NCI-H2081 (cell line): ENCODE measurements around the gene MAP3K20.
A peak's percentile ranks its signal among the peaks of the same experiment; 100 is the strongest.
"Not testable (repeated sequence)": the region's sequence is repeated elsewhere in the genome, so short reads cannot be mapped to it uniquely, and the experiment has no call there.

ENCODE experiments used
- DNase-seq, 2 experiments: peaks; one replicate each; lab custom pipeline; 2025; lab: John Stamatoyannopoulos, UW

The MAP3K20 gene

DNA sequence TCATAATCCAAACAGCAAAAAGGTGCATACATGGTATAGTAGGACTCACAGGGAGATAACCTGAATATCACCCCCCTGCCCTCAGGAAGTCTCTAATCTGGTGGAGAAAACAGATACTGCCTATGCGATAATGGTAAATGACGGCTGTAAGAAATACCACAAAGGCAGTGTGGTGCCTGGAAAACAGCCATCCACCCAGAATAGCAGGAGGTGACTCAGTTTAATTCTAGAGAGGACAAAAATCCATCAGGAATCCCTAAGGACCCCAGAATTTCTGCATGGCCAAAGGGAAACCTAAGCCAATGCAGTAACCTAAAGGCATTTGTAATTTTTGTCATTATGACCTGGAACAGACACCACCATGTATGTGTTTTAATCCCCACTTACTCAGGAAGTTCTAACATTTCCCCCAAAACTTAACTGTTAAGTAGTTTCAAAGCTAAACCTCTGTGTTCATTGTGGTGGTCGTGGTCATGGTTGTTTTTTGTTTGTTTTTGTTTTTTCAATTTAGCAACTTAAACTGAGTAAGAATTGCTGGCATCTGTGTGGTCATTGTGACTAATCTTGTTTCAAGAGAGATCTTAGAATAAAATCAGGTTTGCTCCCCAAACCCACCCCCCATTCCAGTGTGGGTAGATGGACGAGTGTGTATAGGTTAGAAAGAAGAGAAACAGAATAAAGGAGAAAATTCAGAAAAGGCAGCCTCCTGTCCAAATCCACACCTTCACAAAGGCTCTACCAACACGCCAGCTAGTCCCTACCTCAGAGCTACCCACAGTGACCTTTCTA is 157.5 kb downstream of the MAP3K20 start:
- DNase-seq, result no peak

DNA sequence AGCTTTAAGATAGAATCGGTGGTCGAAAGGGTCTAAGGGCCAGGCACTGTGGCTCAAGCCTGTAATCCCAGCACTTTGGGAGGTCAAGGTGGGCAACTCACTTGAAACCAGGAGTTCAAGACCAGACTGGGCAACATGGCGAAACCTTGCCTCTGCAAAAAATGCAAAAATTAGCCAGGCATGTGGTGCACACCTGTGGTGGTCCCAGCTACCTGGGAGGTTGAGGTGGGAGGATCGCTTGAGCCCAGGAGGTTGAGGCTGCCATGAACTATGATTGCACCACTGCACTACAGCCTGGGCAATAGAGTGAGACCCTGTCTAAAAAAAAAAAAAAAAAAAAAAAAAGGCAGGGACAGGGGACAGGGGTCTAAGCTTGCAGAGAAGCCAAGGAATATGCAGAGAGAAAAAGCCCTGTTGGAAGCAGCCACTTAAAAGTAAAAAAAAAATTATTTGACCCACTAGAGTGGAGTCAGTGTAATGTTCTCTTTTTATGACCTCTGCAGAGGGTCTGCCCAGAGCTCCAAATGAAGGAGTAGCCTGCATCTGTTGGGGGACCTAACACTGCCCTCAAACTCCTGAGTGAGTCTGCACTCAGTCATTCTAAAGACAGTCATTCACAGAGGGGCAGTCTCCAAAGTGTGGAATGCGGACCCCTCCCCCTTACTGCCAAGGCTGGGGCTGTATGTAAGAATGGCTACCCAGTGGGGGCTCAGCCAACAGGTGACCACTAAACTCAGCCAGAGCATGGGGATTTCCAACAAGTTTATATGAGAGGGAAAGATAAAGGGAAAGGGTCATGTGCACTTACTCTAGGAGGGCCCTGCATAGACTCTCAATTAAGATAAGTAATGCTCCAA is 160.5 kb downstream of the MAP3K20 start:
- DNase-seq, result no peak

DNA sequence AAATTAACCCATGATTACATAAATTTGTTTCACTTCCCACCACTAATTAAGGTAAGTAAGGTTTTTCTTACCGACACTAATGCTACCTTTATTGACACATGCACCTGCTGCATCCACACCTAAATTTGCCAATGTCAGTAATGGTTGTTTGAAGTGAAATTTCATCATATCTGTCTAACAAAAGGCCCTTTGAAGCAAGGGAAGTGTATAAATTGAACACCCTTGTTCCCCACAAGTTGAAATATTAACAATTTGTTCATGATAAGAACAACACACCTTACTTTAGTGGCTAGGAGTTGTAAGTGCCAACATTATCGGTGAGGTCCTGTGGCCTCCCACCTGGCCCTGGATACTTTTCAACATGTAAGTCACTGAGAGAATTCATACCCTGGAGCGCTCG is 162.7 kb downstream of the MAP3K20 start:
- DNase-seq, result peak in 1 of 2 experiments; percentile 69

DNA sequence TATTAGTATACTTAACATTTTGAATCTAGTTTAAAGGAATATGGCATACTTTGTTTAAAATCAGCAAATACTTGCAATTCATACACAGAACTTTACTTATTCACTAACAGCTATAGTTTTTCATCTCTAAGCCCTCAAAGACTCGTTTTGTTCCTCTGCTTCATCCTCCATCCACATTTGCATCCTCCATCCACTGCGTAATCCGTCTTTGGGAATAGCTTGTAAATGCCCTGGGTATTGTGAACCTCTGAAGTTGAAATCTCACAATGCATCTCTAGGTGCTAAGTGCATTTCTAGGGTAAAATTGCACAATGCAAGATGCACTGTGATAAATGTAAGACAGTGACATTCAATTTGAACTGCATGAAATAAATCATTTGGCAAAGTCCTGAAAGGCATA is 163.2 kb downstream of the MAP3K20 start:
- DNase-seq, result no peak

DNA sequence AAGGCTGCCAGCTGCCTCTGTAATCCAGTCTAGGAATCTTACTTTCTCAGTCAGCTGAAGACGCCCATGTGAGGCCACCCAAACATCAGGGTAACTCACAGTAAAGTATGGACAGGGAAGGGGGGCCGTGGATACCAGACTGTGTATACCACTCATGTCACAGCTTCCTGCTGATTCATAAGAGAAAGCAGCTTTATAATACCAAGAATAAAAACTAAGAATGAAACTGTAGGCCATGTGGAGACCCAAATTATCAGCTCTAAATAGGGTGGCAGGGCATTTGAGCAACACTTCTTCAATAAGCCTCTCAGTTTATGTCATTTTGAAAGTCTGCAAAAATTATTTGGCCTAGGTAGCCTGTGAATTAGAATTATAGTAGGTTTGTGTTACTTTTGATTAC is 164.0 kb downstream of the MAP3K20 start:
- DNase-seq, result no peak

DNA sequence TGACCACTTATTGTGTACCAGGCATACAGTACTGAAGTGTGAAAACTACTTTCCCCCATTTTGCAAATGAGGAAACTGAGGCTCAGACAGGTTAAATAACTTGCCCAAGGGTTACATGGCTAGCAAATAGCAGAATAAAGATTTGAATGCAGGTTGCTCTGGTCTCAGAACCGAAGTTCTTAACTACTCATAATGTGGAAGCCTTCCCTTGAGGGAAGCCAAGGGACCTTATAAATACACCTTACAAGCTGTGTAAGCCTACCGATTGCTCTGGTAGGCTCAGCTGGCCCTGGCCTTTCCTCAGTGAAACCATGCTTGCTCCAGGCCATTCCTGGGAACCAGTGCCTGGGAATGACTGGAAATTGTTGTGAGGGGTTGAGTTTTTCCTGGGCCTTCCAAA is 164.4 kb downstream of the MAP3K20 start:
- DNase-seq, result no peak

DNA sequence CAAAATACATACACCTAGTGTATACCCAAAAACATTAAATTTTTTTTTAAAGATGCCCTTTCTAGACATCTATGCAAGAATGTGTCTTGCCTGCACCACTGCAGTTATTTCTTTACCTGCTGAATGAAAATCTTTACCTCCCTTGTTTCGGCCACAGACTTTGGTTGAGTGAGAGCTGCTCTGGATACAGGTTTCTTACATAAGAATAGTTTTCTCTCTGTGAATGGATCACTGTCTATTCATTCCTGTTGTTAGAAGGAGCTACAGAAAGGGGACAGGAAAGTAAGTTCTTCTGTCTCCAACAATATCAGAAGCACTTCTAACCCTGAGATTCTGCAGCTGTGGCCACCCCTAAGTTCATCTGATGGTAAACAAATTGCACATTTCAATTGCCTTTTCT is 166.0 kb downstream of the MAP3K20 start:
- DNase-seq, result no peak

DNA sequence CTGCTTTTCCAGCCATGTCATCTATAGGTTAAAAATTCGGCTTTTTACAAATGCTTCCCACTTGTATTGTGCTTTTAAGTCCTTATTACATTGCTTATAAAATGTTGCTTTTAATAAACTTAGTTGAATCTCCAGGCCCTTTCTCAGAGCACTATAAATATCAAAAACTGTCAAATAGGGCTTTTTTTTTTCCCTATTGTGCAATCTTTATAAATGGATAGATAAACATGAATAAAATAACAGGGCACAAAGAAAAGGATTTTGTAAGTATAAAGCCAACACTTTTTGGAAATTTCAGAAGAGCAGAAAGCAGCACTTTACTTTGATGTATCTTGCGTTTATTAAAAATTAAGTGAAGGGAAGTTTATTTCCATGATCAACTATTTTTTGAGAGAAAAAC is 171.5 kb downstream of the MAP3K20 start:
- no peak for DNase-seq

DNA sequence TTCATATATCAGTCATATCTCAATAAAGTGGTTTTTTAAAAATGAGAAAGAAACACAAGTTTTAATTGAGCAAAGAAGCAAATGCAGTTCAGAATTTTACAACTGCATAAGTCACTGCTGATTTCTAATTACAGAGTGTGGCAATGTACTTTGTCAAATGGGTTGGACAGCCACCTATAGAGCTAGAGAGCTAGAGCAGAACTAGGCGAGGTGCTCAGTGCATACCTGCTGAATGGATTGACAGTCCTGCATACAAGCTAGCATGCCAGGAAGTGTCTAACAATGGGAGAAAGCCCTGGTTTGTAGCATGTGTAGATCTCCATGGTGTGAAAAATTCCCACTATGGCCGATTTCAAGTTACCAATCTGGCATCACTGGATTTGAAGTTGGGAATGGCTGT is 172.7 kb downstream of the MAP3K20 start:
- DNase-seq, result peak in 1 of 2 experiments; percentile 47

DNA sequence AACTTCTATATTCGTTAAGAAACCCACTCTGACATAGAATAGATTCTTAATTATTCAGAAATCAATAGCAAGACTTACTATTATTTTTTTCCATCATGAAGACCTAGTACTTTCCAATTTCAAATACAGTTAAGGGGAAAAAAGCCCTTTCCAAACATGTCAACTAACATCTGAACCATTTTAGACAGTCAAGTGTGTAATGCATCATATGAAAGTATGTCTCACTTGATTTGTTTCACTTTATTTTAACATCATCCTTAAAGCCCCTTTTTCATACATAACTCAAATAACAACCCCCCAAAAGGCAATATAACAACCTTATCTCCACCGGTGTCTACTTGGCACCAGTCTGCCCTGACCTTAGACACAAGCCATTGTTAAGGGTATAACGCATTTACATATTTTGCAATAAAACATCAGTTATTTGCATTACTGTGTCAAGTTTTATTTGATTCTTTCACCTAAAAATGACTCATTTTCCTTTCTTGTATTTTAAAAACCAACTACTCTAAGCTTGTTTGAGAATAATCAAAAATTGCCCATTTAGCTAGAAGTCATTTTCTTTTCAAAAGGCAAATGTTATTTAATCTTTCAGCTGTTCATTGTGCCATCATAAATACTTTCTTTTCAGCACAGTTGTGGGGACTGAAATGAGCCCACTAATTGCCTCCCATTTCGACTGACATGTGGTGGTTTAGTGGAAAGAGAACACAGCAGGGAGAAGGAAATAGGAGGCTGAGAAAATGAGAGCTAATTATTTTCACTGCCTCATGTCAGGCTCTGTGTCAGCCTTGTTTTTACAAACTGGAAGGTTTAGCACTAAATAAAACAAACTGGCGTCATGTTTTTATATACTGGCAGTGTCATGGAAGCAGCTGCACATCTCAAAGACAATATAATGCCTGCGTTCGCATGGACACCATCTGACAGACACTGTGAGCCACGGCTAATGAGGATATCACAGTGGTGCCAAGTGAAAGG is 174.3 kb downstream of the MAP3K20 start:
- DNase-seq, result peak; percentile 99

DNA sequence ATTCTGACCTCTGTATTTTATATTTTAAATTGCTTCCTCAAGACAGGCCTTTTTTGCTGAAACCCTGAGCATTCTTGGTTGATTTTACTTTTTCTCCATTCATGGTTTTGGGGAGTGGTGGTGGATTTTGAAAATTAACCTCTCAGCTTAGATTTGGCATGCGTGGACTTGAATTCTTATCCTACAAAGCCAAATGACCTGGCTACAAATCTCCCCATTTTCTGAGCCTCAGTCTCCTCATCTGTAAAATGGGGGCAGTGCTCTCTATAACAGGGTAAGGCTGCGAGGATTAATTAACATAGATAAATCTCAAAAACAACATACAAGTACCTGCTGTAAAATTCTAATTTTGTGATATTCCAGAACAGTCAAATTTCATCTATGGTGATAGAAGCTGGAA is 175.6 kb downstream of the MAP3K20 start:
- no peak for DNase-seq

DNA sequence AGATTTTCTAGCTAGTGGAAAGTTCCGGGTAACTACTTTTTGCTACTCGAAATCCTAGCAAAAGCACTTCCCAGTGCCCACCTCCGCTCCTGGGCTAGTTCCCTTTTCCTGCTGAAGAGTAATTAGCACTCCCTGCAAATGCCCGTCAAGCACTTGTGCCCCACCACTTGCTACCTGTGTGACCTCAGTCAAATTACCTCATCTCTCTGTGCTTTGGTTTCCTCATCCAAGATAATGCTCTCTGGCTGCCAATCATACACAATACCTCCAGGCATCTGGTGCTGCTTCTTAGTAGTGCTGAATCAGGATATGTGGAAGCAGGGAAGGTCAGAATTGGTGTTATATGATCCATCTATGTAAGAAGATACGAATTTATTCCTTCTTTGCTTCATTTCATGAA is 176.9 kb downstream of the MAP3K20 start:
- DNase-seq, result peak in 1 of 2 experiments; percentile 29

DNA sequence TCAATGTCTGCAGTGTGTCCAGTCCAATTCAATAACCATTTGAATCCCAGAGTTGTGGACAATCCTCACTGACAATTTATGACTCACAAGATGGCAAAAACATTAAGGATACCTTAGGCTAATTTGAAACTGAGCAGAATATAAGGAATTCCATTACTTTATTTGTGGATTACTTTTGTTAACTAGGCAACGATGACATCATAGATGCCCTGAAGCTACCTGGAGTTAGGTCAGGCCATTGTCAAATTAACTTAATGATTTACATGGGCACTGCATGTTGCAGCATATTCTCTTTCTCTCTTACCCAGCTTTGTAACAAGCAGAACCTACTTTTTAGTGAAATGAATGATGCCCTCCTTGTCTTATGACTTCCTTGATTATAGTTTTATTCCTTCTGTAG is 179.0 kb downstream of the MAP3K20 start:
- no peak for DNase-seq

DNA sequence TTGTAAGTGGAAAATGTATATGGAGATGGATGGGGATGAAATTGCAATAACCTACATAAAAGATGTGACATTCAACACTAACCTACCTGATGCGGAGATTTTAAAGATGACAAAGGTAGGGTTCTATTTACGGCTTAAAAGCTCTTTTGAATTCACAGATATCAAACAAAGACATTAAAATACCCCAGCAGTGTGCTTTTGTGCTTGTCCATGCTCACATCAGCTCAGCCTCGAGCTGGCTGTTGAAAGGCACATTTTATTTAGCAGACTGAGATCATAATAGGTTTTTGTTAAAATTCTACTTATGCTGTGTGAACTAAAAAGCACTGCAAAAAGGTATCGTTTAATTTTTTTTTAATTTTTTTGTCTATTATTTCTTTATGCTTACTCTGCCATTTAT is 183.1 kb downstream of the MAP3K20 start:
- peak in 1 of 2 experiments; percentile 23 for DNase-seq

DNA sequence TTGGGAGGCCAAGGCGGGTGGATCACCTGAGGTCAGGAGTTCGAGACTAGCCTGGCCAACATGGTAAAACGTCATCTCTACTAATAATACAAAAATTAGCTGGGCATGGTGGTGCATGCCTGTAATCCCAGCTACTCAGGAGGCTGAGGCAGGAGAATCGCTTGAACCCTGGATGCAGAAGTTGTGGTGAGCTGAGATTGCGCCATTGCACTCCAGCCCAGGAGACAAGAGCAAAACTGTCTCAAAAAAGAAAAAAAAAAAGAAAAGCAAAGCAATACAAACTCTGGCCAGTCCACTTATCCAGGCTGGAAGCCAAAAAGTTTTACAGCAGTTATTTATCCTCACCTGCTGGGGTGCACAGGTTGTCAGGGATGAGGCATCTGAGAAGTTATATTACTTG is 186.7 kb downstream of the MAP3K20 start:
- not testable (repeated sequence) for DNase-seq

DNA sequence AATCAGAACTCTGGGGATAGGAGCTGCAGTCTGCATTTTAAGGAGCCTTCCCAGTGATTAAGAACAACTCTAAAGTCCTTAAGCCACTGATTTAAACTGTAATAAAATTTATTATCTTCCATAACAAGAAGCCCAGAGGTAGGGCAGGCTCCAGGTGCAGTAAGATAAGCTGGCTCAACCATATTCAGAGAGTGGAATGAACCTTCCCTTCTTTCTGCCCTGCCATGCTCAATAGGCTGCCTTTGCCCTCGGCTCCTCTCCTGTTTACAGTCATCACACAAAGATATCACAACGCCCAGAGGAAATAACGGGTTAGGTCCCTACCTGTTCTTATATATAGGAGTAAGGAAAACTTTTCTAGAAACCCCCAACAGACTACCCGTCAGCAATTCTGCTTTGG is 188.5 kb downstream of the MAP3K20 start:
- DNase-seq, result no peak

DNA sequence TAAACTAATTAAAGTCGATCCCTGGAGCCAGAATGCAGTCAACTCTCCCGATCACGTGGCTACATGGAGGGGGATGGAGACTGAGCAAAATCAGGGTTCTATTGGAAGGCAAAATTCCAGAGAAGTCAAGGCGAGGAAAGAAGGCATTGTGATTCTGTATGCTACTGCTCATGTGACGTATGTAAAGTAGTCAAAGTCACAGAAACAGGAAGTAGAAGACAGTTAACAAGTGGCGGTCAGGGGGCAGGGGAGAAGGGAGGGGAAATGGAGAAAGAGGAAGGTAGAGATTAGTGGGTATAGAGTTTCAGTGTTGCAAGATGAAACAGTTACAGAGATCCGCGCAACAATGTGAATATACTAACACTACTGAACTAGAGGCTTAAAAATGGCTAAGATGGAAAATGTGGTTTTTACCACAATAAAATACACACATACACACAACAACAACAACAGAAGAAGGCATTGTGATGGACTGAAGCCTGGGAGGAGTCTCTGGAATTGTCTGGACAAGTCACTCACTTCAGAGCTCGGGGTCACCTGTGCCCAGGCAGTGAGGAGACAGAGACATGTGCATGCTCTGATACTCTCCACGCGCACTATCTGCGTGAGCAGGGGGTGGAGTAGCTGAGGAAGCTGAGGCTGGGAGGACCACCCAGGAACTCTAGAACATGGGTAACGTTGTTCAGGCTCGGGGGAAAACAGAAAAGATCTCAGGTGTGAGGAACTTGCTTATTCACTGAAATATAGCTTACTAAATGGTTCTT is 189.1 kb downstream of the MAP3K20 start:
- DNase-seq, result no peak

DNA sequence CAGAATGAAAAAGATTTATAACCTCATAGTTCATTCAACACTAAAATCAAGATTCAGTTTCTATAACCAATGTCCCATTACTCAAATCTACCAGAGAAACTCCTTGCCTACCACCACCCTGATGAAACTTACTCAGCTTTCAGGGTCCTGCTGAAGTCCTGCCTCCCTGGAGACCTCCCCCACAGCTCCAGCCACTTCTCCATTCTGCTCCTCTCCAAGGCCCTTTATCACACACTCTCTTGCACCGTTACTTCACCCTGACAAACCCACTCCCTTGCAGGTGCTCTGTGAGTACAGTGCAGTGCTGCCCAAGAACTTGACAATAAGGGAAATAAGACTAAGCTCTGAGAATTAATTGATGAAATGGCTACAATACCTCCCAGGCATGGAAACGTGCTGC is 195.5 kb downstream of the MAP3K20 start:
- no peak for DNase-seq

DNA sequence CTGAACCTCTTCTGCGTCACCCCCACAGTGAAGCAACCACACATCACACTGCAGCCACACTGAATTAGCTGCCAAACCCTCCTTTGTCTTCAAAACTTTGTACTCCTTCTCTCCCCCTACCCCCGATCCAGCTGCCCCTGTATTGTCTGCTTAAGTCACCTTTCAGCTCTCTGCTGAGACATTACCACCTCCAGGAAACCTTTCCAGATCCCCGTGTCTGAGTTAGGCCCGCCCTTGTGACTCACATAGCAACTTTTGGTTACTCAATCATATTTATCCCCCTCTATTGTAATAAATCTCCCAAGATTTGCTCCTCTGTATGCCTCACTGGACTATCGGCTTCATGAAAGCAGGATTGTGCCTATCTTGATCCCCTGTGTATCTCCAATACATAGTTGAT is 196.2 kb downstream of the MAP3K20 start:
- no peak for DNase-seq

DNA sequence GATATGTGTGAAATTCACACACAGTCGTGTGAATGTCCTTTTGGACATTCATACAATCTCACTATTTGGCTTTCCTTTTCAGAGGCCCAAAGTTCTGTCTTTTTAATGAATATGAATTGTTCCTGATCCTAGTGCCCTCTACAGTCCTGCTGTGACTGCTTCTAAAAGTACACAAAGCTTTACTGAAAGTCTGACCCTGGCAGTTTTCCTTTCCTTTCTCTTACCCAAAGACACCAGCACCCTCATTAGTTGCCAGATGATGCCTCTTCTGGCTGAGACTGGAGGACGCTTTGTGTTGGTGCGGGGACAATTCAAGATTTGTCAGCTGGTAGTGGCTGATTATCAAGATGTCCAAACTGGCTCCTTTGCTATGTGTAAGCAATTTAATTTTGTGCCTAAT is 197.2 kb downstream of the MAP3K20 start:
- DNase-seq, result peak in 1 of 2 experiments; percentile 23

DNA sequence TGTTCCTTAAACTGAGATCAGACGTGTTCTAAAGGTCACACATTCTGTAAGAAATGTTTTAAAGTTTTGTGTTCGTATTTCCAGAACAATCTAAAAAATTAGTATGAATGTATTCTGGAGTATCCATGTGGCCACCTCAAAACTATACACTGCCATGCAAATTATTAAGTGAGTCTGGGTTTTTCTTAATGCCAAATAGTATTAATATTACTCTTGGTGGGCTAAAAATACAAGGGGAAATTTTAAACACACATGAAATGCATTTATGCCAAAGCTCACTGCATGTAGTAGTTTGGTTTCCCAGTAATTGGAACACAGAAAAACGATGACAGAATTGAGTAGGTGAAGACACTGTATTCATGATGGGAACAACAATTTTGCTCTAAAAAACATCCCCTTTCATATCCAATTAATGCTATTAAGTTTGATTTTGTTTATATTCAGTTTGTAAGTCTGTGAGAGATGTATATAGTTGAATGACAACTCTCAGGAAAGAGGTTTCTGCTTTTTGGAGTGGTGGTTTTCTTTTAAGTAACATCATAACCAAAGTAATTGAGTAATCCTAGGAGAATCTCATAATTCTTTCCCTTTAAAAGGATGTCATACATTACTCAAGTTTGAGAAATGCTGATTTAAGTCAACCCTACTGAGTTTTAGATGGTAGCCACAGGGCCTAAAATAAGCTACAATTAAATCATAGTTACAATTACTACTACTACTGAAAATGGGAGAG is 203.3 kb downstream of the MAP3K20 start:
- no peak for DNase-seq
